Dedifferentiated amniotic fluid mesenchymal stem cell (primary cell): ENCODE results near the gene MKS1.

ENCODE experiments used
- DNase-seq: peaks from one replicate; pipeline ENCODE4 v3.0.0-alpha.2; 2016; ENCODE audit errors: extremely low spot score

The MKS1 gene

GRCh38 chr17:58200024-58200633, 18.9 kb downstream of the MKS1 start:
- no peak for DNase-seq

- no peak for DNase-seq
Observed at GRCh38 chr17:58196610-58197009, 22.4 kb downstream of the MKS1 start.

GRCh38 chr17:58195518-58196123, 23.4 kb downstream of the MKS1 start:
- DNase-seq: no peak

GRCh38 chr17:58193641-58194255, 25.3 kb downstream of the MKS1 start:
- no peak for DNase-seq

GRCh38 chr17:58192612-58193011, 26.4 kb downstream of the MKS1 start, which contains the start of gene EPX:
TSS of gene EPX (plus strand) at chr17:58192726. CDS start at chr17:58192847, 121 bp downstream.
- no peak for DNase-seq

- DNase-seq: no peak
Observed at GRCh38 chr17:58191241-58191896, 27.7 kb downstream of the MKS1 start.

GRCh38 chr17:58189436-58190146, 29.5 kb downstream of the MKS1 start:
- DNase-seq: no peak

- DNase-seq: no peak
Observed at GRCh38 chr17:58187675-58188074, 31.4 kb downstream of the MKS1 start.

- DNase-seq: no peak
Observed at GRCh38 chr17:58187063-58187462, 32.0 kb downstream of the MKS1 start.

GRCh38 chr17:58186591-58186990, 32.5 kb downstream of the MKS1 start:
- no peak for DNase-seq

- no peak for DNase-seq
Observed at GRCh38 chr17:58184986-58185761, 33.9 kb downstream of the MKS1 start.

GRCh38 chr17:58184308-58184985, 34.6 kb downstream of the MKS1 start:
- DNase-seq: no peak

- no peak for DNase-seq
Observed at GRCh38 chr17:58183514-58183913, 35.5 kb downstream of the MKS1 start.

- no peak for DNase-seq
Observed at GRCh38 chr17:58181796-58182195, 37.3 kb downstream of the MKS1 start.

GRCh38 chr17:58176200-58176599, 42.9 kb downstream of the MKS1 start:
- DNase-seq: no peak

GRCh38 chr17:58174871-58175270, 44.2 kb downstream of the MKS1 start:
- DNase-seq: no peak

GRCh38 chr17:58172369-58173071, 46.5 kb downstream of the MKS1 start:
- DNase-seq: no peak

- no peak for DNase-seq
Observed at GRCh38 chr17:58170622-58171021, 48.4 kb downstream of the MKS1 start.

GRCh38 chr17:58166682-58167081, 52.4 kb downstream of the MKS1 start, which contains the start of gene OR4D2:
TSS of gene OR4D2 (plus strand) at chr17:58166982. CDS start at chr17:58169656, 2,674 bp downstream.
- DNase-seq: no peak

GRCh38 chr17:58165981-58166380, 53.1 kb downstream of the MKS1 start:
- DNase-seq: no peak
